SK-N-SH (cell line): ENCODE data around the gene FRA10AC1. TPM values are rescaled to one million over a fixed set of nuclear protein-coding genes. Genes with fewer than 3 reads are reported as not detected.
A peak's percentile ranks its signal among the peaks of the same experiment; 100 is the strongest.

ENCODE experiments used
- ELF1 ChIP-seq: IDR thresholded peaks from 2 replicates; pipeline ENCODE4 v1.4.0; 2012
- EZH2phosphoT487 ChIP-seq: fragments of 200-600 bp; sonication (generic); IDR thresholded peaks from 2 replicates; pipeline ENCODE4 v1.6.1; 2017; ENCODE audit warnings: low read depth, mixed run types, mild to moderate bottlenecking, antibody characterized with exemption, moderate library complexity, borderline replicate concordance
- FOSL2 ChIP-seq: IDR thresholded peaks from 2 replicates; pipeline ENCODE4 v1.4.0; 2012; ENCODE audit warnings: low read depth, mild to moderate bottlenecking, moderate library complexity, borderline replicate concordance
- GABPA ChIP-seq: IDR thresholded peaks from 2 replicates; pipeline ENCODE4 v1.4.0; 2012; ENCODE audit warnings: low read depth, mild to moderate bottlenecking
- GATA2 ChIP-seq: sonication (generic); formaldehyde crosslinking; IDR thresholded peaks from 2 replicates; pipeline ENCODE4 v1.5.0; 2020; ENCODE audit warnings: mild to moderate bottlenecking, missing genetic modification reagents
- IRF3 ChIP-seq: fragments of 150-350 bp; IDR thresholded peaks from 2 replicates; pipeline ENCODE4 v1.6.1; 2016; ENCODE audit warnings: mild to moderate bottlenecking, low read depth, low read length
- MEF2A ChIP-seq: IDR thresholded peaks from 2 replicates; pipeline ENCODE4 v1.4.0; 2012; ENCODE audit warnings: low read depth, borderline replicate concordance
- NRF1 ChIP-seq: IDR thresholded peaks from 2 replicates; pipeline ENCODE4 v1.6.1; 2012; ENCODE audit warnings: low read depth, mild to moderate bottlenecking, low read length
- PBX3 ChIP-seq: IDR thresholded peaks from 2 replicates; pipeline ENCODE4; 2012
- POLR2AphosphoS5 ChIP-seq: IDR thresholded peaks from 2 replicates; pipeline ENCODE4 v1.6.1; 2012; ENCODE audit warnings: low read depth, low read length
- RAD21 ChIP-seq: IDR thresholded peaks from 2 replicates; pipeline ENCODE4 v1.6.1; 2012; ENCODE audit warnings: mild to moderate bottlenecking, low read length
- RCOR1 ChIP-seq: fragments of 150-350 bp; IDR thresholded peaks from 2 replicates; pipeline ENCODE4 v1.6.1; 2017; ENCODE audit warnings: antibody characterized with exemption, low read length
- REST ChIP-seq: IDR thresholded peaks from 2 replicates; pipeline ENCODE4 v1.6.1; 2012; ENCODE audit warnings: mild to moderate bottlenecking, low read depth, low read length, moderate library complexity
- RFX5 ChIP-seq: IDR thresholded peaks from 2 replicates; pipeline ENCODE4 v1.6.1; 2012; ENCODE audit warnings: mild to moderate bottlenecking, improper control_type of control experiment, low read length
- RXRA ChIP-seq: IDR thresholded peaks from 2 replicates; pipeline ENCODE4 v1.4.0; 2012; ENCODE audit warnings: low read depth, mild to moderate bottlenecking, borderline replicate concordance
- SIN3A ChIP-seq: IDR thresholded peaks from 2 replicates; pipeline ENCODE4 v1.6.1; 2012; ENCODE audit warnings: low read depth, mild to moderate bottlenecking, low read length, moderate library complexity, borderline replicate concordance
- TAF1 ChIP-seq: IDR thresholded peaks from 2 replicates; pipeline ENCODE4 v1.6.1; 2012; ENCODE audit warnings: low read depth, mild to moderate bottlenecking, low read length, moderate library complexity, borderline replicate concordance
- TEAD4 ChIP-seq: IDR thresholded peaks from 2 replicates; pipeline ENCODE4 v1.4.0; 2012; ENCODE audit warnings: mild to moderate bottlenecking, borderline replicate concordance; ENCODE audit not compliant: insufficient read depth
- USF2 ChIP-seq: fragments of 150-350 bp; IDR thresholded peaks from 2 replicates; pipeline ENCODE4 v1.6.1; 2017; ENCODE audit warnings: antibody characterized with exemption, low read length, low read depth, borderline replicate concordance
- ZBTB33 ChIP-seq: IDR thresholded peaks from 2 replicates; pipeline ENCODE4 v1.4.0; 2012; ENCODE audit warnings: low read depth, borderline replicate concordance
- polyA plus RNA-seq, 3 experiments: library from polyadenylated mRNA; depleted of rRNA; stranded (reverse); fragments of >200 nt; gene quantifications; 2 replicates each; pipeline ENCODE4 v1.2.3, GENCODE V29; 2012

FRA10AC1 gene
- polyA plus RNA-seq, 1 of the 3 experiments (the other 2 are of a cell fraction): 3.9 TPM

GRCh38 chr10:93746844-93747284 lies 44.5 kb upstream of the FRA10AC1 start (continued):
- no peak for TF ChIP-seq ZBTB33
- no peak for TF ChIP-seq EZH2phosphoT487
- no peak for TF ChIP-seq ELF1
- TF ChIP-seq FOSL2: peak; percentile 51
- no peak for TF ChIP-seq NRF1
- TF ChIP-seq REST: no peak
- TF ChIP-seq PBX3: peak; percentile 35; the same call in 1 of the 2 replicates
- TF ChIP-seq IRF3: no peak
- TF ChIP-seq GATA2: no peak
- TF ChIP-seq MEF2A: no peak
- no peak for TF ChIP-seq RXRA
- TF ChIP-seq RFX5: no peak
- no peak for TF ChIP-seq RCOR1
- TF ChIP-seq POLR2AphosphoS5: no peak
- TF ChIP-seq TEAD4: peak; percentile 49; the same call in 1 of the 2 replicates
- peak; percentile 31; the same call in 1 of the 2 replicates for TF ChIP-seq RAD21
- no peak for TF ChIP-seq TAF1
- TF ChIP-seq SIN3A: no peak
- no peak for TF ChIP-seq GABPA
- no peak for TF ChIP-seq USF2
